GM23248 (cell line): ENCODE measurements around the gene FCHSD1.

Source experiments
- EZH2 ChIP-seq: fragments of 200-600 bp; sonication (generic); IDR thresholded peaks from 2 replicates; pipeline ENCODE4 v1.6.1; 2018; ENCODE audit warnings: antibody characterized with exemption, mild to moderate bottlenecking; ENCODE audit not compliant: insufficient read depth, poor library complexity, severe bottlenecking
- EZH2phosphoT487 ChIP-seq: fragments of 200-600 bp; sonication (generic); IDR thresholded peaks from 2 replicates; pipeline ENCODE4 v1.6.1; 2018; ENCODE audit warnings: antibody characterized with exemption, moderate library complexity, mild to moderate bottlenecking, low read depth; ENCODE audit not compliant: insufficient read depth

- TF ChIP-seq EZH2phosphoT487 (no peak), EZH2 (no peak)
These were observed 21.9 kb upstream of the FCHSD1 start for GRCh38 chr5:141672841-141673813.
